ENCODE data around the gene ANKRD6. TPM values are rescaled to one million over a fixed set of nuclear protein-coding genes. Genes with fewer than 3 reads are reported as not detected.

ANKRD6 gene
- polyA plus RNA-seq, 1 donor = 9.8 TPM

- DNase-seq = no peak
- WGBS (ENCODE audit: insufficient coverage, low lambda C conversion rate) = no CpG with 5 or more reads among the region's 1 CpG
- Histone ChIP-seq H3K27ac (ENCODE audit: low read length) (no peak overlapping the region), H3K36me3 (ENCODE audit: control insufficient read depth, insufficient read depth, low read length) (no peaks in the 10 kb centered on the region), H3K27me3 (ENCODE audit: control insufficient read depth, insufficient read depth, low read length) (no peaks in the 10 kb centered on the region), H3K9me3 (ENCODE audit: control insufficient read depth, low read depth, low read length) (no peaks in the 10 kb centered on the region), H3K4me3 (ENCODE audit: low read length) (no peak overlapping the region), H3K4me1 (ENCODE audit: control insufficient read depth, insufficient read depth, low read length) (no peaks in the 10 kb centered on the region)
Measured at GRCh38 chr6:89596484-89596883, 163.5 kb downstream of the ANKRD6 start.

GRCh38 chr6:89597372-89597771, 164.4 kb downstream of the ANKRD6 start:
- Histone ChIP-seq H3K27ac (ENCODE audit: low read length) (no peak overlapping the region), H3K27me3 (ENCODE audit: control insufficient read depth, insufficient read depth, low read length) (no peaks in the 10 kb centered on the region), H3K4me1 (ENCODE audit: control insufficient read depth, insufficient read depth, low read length) (no peaks in the 10 kb centered on the region), H3K9me3 (ENCODE audit: control insufficient read depth, low read depth, low read length) (no peaks in the 10 kb centered on the region), H3K36me3 (ENCODE audit: control insufficient read depth, insufficient read depth, low read length) (no peaks in the 10 kb centered on the region), H3K4me3 (ENCODE audit: low read length) (no peak overlapping the region)
- no peak for DNase-seq
- 67% methylated on average over 1 of the region's 2 CpGs for WGBS (ENCODE audit: insufficient coverage, low lambda C conversion rate)

- no peak overlapping the region for H3K4me3 ChIP-seq (ENCODE audit: low read length)
- H3K27ac ChIP-seq (ENCODE audit: low read length) = no peak overlapping the region
- H3K4me1 ChIP-seq (ENCODE audit: control insufficient read depth, insufficient read depth, low read length) = no peaks in the 10 kb centered on the region
- H3K27me3 ChIP-seq (ENCODE audit: control insufficient read depth, insufficient read depth, low read length) = no peaks in the 10 kb centered on the region
- no peaks in the 10 kb centered on the region for H3K9me3 ChIP-seq (ENCODE audit: control insufficient read depth, low read depth, low read length)
- no peaks in the 10 kb centered on the region for H3K36me3 ChIP-seq (ENCODE audit: control insufficient read depth, insufficient read depth, low read length)
- DNase-seq = peak; percentile 50 to 57
- WGBS (ENCODE audit: insufficient coverage, low lambda C conversion rate) = no CpG with 5 or more reads among the region's 3 CpGs
Measured at GRCh38 chr6:89597988-89598387, 165.0 kb downstream of the ANKRD6 start.

GRCh38 chr6:89599727-89600126, 166.8 kb downstream of the ANKRD6 start:
- no CpG with 5 or more reads among the region's 7 CpGs for WGBS (ENCODE audit: insufficient coverage, low lambda C conversion rate)
- no peak overlapping the region for H3K27ac ChIP-seq (ENCODE audit: low read length)
- H3K9me3 ChIP-seq (ENCODE audit: control insufficient read depth, low read depth, low read length) = no peaks in the 10 kb centered on the region
- no peak for DNase-seq
- H3K4me1 ChIP-seq (ENCODE audit: control insufficient read depth, insufficient read depth, low read length) = no peaks in the 10 kb centered on the region
- H3K36me3 ChIP-seq (ENCODE audit: control insufficient read depth, insufficient read depth, low read length) = no peaks in the 10 kb centered on the region
- no peak overlapping the region for H3K4me3 ChIP-seq (ENCODE audit: low read length)
- no peaks in the 10 kb centered on the region for H3K27me3 ChIP-seq (ENCODE audit: control insufficient read depth, insufficient read depth, low read length)

GRCh38 chr6:89602166-89602565, 169.2 kb downstream of the ANKRD6 start:
- no peak overlapping the region for H3K4me3 ChIP-seq (ENCODE audit: low read length)
- H3K9me3 ChIP-seq (ENCODE audit: control insufficient read depth, low read depth, low read length) = no peaks in the 10 kb centered on the region
- no peak for DNase-seq
- H3K27ac ChIP-seq (ENCODE audit: low read length) = no peak overlapping the region
- no CpG with 5 or more reads among the region's 6 CpGs for WGBS (ENCODE audit: insufficient coverage, low lambda C conversion rate)
- no peaks in the 10 kb centered on the region for H3K4me1 ChIP-seq (ENCODE audit: control insufficient read depth, insufficient read depth, low read length)
- no peaks in the 10 kb centered on the region for H3K27me3 ChIP-seq (ENCODE audit: control insufficient read depth, insufficient read depth, low read length)
- no peaks in the 10 kb centered on the region for H3K36me3 ChIP-seq (ENCODE audit: control insufficient read depth, insufficient read depth, low read length)

- Histone ChIP-seq H3K27ac (ENCODE audit: low read length) (no peak overlapping the region), H3K36me3 (ENCODE audit: control insufficient read depth, insufficient read depth, low read length) (no peaks in the 10 kb centered on the region), H3K4me3 (ENCODE audit: low read length) (no peak overlapping the region), H3K27me3 (ENCODE audit: control insufficient read depth, insufficient read depth, low read length) (no peaks in the 10 kb centered on the region), H3K4me1 (ENCODE audit: control insufficient read depth, insufficient read depth, low read length) (no peaks in the 10 kb centered on the region), H3K9me3 (ENCODE audit: control insufficient read depth, low read depth, low read length) (no peaks in the 10 kb centered on the region)
- no CpG with 5 or more reads among the region's 5 CpGs for WGBS (ENCODE audit: insufficient coverage, low lambda C conversion rate)
- DNase-seq = no peak
Measured at GRCh38 chr6:89604653-89605052, 171.7 kb downstream of the ANKRD6 start.

- H3K27me3 ChIP-seq (ENCODE audit: control insufficient read depth, insufficient read depth, low read length) = no peaks in the 10 kb centered on the region
- no peaks in the 10 kb centered on the region for H3K36me3 ChIP-seq (ENCODE audit: control insufficient read depth, insufficient read depth, low read length)
- no peak overlapping the region for H3K4me3 ChIP-seq (ENCODE audit: low read length)
- WGBS (ENCODE audit: insufficient coverage, low lambda C conversion rate) = no CpG with 5 or more reads among the region's 5 CpGs
- H3K9me3 ChIP-seq (ENCODE audit: control insufficient read depth, low read depth, low read length) = no peaks in the 10 kb centered on the region
- no peak overlapping the region for H3K27ac ChIP-seq (ENCODE audit: low read length)
- H3K4me1 ChIP-seq (ENCODE audit: control insufficient read depth, insufficient read depth, low read length) = no peaks in the 10 kb centered on the region
- no peak for DNase-seq
Measured at GRCh38 chr6:89605861-89606260, 172.9 kb downstream of the ANKRD6 start.

GRCh38 chr6:89610149-89610642, 177.2 kb downstream of the ANKRD6 start:
- Histone ChIP-seq H3K9me3 (ENCODE audit: control insufficient read depth, low read depth, low read length) (no peaks in the 10 kb centered on the region), H3K4me1 (ENCODE audit: control insufficient read depth, insufficient read depth, low read length) (no peaks in the 10 kb centered on the region), H3K4me3 (ENCODE audit: low read length) (no peak overlapping the region), H3K27ac (ENCODE audit: low read length) (no peak overlapping the region), H3K27me3 (ENCODE audit: control insufficient read depth, insufficient read depth, low read length) (no peaks in the 10 kb centered on the region), H3K36me3 (ENCODE audit: control insufficient read depth, insufficient read depth, low read length) (no peaks in the 10 kb centered on the region)
- 60% methylated on average over 2 of the region's 11 CpGs for WGBS (ENCODE audit: insufficient coverage, low lambda C conversion rate)
- peak; percentile 6 to 37 for DNase-seq

GRCh38 chr6:89611666-89612065, 178.7 kb downstream of the ANKRD6 start:
- DNase-seq = no peak
- H3K36me3 ChIP-seq (ENCODE audit: control insufficient read depth, insufficient read depth, low read length) = no peaks in the 10 kb centered on the region
- H3K4me3 ChIP-seq (ENCODE audit: low read length) = no peak overlapping the region
- no peaks in the 10 kb centered on the region for H3K4me1 ChIP-seq (ENCODE audit: control insufficient read depth, insufficient read depth, low read length)
- no peaks in the 10 kb centered on the region for H3K9me3 ChIP-seq (ENCODE audit: control insufficient read depth, low read depth, low read length)
- no peaks in the 10 kb centered on the region for H3K27me3 ChIP-seq (ENCODE audit: control insufficient read depth, insufficient read depth, low read length)
- H3K27ac ChIP-seq (ENCODE audit: low read length) = no peak overlapping the region

GRCh38 chr6:89612121-89612520, 179.2 kb downstream of the ANKRD6 start:
- no peaks in the 10 kb centered on the region for H3K27me3 ChIP-seq (ENCODE audit: control insufficient read depth, insufficient read depth, low read length)
- WGBS (ENCODE audit: insufficient coverage, low lambda C conversion rate) = 80% methylated on average over 1 of the region's 12 CpGs
- no peak for DNase-seq

GRCh38 chr6:89613790-89614189, 180.8 kb downstream of the ANKRD6 start:
- WGBS (ENCODE audit: insufficient coverage, low lambda C conversion rate) = no CpG with 5 or more reads among the region's 5 CpGs
- DNase-seq = no peak

More at GRCh38 chr6:89612121-89612520, 179.2 kb downstream of the ANKRD6 start:
- no peaks in the 10 kb centered on the region for H3K36me3 ChIP-seq (ENCODE audit: control insufficient read depth, insufficient read depth, low read length)
- H3K9me3 ChIP-seq (ENCODE audit: control insufficient read depth, low read depth, low read length) = no peaks in the 10 kb centered on the region
- no peaks in the 10 kb centered on the region for H3K4me1 ChIP-seq (ENCODE audit: control insufficient read depth, insufficient read depth, low read length)
- H3K27ac ChIP-seq (ENCODE audit: low read length) = no peak overlapping the region
- H3K4me3 ChIP-seq (ENCODE audit: low read length) = no peak overlapping the region

More at GRCh38 chr6:89613790-89614189, 180.8 kb downstream of the ANKRD6 start:
- no peaks in the 10 kb centered on the region for H3K27me3 ChIP-seq (ENCODE audit: control insufficient read depth, insufficient read depth, low read length)
- no peak overlapping the region for H3K4me3 ChIP-seq (ENCODE audit: low read length)
- H3K36me3 ChIP-seq (ENCODE audit: control insufficient read depth, insufficient read depth, low read length) = no peaks in the 10 kb centered on the region
- no peaks in the 10 kb centered on the region for H3K9me3 ChIP-seq (ENCODE audit: control insufficient read depth, low read depth, low read length)
- H3K27ac ChIP-seq (ENCODE audit: low read length) = no peak overlapping the region
- no peaks in the 10 kb centered on the region for H3K4me1 ChIP-seq (ENCODE audit: control insufficient read depth, insufficient read depth, low read length)
